ENCODE data around the gene RAB10. TPM values are rescaled to one million over a fixed set of nuclear protein-coding genes. Genes with fewer than 3 reads are reported as not detected.
"Not testable (repeated sequence)": the region's sequence is repeated elsewhere in the genome, so short reads cannot be mapped to it uniquely, and the experiment has no call there.

Gene RAB10
- total and polyA plus RNA-seq, 4 donors: 37.6 to 149 (median 85.2) TPM

DNA sequence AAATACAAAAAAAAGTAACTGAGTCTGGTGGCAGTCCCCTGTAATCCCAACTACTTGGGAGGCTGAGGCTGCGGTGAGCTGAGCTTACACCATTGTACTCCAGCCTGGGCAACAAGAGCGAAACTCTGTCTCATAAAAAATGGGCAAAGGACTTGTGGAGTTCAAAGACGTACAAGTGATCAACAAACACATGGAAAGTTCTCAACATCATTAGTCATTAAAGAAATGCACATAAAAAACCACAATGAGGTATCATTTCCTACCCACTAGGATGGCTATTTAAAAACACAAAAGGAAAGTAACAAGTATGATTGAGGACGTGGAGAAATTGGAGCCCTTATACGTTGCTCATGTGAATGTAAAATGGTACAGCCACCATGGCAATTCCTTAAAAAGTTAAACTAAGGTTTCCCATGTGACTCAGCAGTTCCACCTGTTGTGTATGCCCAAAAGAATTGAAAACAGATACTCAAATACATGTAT is 52.3 kb downstream of the RAB10 start:
- Histone ChIP-seq H3K36me3 (ENCODE audit: control insufficient read depth in 4 of 4, insufficient read depth in 4 of 4, low read length in 4 of 4) (peaks cover 0 to 5% (median 2%) of the 10 kb centered on the region in 4 donors), H3K9me3 (ENCODE audit: control insufficient read depth in 4 of 4, insufficient read depth in 3 of 4, low read length in 3 of 4) (peaks cover 0 to 6% (median 0%) of the 10 kb centered on the region in 4 donors), H3K27ac (ENCODE audit: low read depth in 1 of 2, low read length in 1 of 2) (no peak overlapping the region), H3K27me3 (ENCODE audit: control insufficient read depth in 3 of 3, insufficient read depth in 3 of 3, low read length in 2 of 3) (no peaks in the 10 kb centered on the region), H3K4me1 (ENCODE audit: control insufficient read depth in 5 of 5, insufficient read depth in 5 of 5, low read length in 5 of 5) (peaks cover 0 to 4% (median 0%) of the 10 kb centered on the region in 5 donors), H3K4me3 (no peak overlapping the region), H3K9ac (ENCODE audit: insufficient read depth in 1 of 2, low read length in 2 of 2) (no peak overlapping the region)
- ATAC-seq (ENCODE audit: insufficient read depth, low FRiP score) (no peak), DNase-seq (no peak)
- TF ChIP-seq, protein P1, sequence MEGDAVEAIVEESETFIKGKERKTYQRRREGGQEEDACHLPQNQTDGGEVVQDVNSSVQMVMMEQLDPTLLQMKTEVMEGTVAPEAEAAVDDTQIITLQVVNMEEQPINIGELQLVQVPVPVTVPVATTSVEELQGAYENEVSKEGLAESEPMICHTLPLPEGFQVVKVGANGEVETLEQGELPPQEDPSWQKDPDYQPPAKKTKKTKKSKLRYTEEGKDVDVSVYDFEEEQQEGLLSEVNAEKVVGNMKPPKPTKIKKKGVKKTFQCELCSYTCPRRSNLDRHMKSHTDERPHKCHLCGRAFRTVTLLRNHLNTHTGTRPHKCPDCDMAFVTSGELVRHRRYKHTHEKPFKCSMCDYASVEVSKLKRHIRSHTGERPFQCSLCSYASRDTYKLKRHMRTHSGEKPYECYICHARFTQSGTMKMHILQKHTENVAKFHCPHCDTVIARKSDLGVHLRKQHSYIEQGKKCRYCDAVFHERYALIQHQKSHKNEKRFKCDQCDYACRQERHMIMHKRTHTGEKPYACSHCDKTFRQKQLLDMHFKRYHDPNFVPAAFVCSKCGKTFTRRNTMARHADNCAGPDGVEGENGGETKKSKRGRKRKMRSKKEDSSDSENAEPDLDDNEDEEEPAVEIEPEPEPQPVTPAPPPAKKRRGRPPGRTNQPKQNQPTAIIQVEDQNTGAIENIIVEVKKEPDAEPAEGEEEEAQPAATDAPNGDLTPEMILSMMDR (IDR thresholded peaks at IDR 0.05; ENCODE audit: control extremely low read depth, extremely low read depth): no peak
- 63 to 71% methylated on average over 5 of the region's 5 CpGs for WGBS, 2 donors

DNA sequence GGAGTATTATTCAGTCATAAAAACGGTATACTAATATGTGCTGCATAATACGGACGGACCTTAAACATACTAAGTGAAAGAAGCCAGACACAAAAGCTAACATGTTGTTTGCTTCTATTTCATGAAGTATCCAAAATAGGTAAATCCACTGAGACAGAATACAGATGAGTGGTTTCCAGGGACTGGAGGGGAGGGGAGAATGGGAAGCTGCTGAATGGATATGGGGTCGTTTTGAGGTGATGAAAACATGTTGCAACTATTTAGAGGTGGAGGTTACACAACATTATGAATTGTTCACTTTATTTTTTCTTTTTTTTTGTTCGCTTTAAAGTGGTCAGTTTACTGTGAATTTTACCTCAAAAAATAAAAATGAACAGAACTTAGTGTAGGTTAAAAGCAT is 52.9 kb downstream of the RAB10 start:
- no peak overlapping the region for H3K9ac ChIP-seq (ENCODE audit: insufficient read depth in 1 of 2, low read length in 2 of 2)
- DNase-seq: no peak
- no peak for ATAC-seq (ENCODE audit: insufficient read depth, low FRiP score)
- peaks cover 0 to 5% (median 0%) of the 10 kb centered on the region in 5 donors for H3K4me1 ChIP-seq (ENCODE audit: control insufficient read depth in 5 of 5, insufficient read depth in 5 of 5, low read length in 5 of 5)
- H3K9me3 ChIP-seq (ENCODE audit: control insufficient read depth in 4 of 4, insufficient read depth in 3 of 4, low read length in 3 of 4): peaks cover 0 to 6% (median 0%) of the 10 kb centered on the region in 4 donors
- TF ChIP-seq, protein P1 (IDR thresholded peaks at IDR 0.05; ENCODE audit: control extremely low read depth, extremely low read depth): no peak
- H3K4me3 ChIP-seq: no peak overlapping the region
- 70 to 78% methylated on average over 5 of the region's 5 CpGs for WGBS, 2 donors
- peaks cover 0 to 5% (median 2%) of the 10 kb centered on the region in 4 donors for H3K36me3 ChIP-seq (ENCODE audit: control insufficient read depth in 4 of 4, insufficient read depth in 4 of 4, low read length in 4 of 4)
- no peak overlapping the region for H3K27ac ChIP-seq (ENCODE audit: low read depth in 1 of 2, low read length in 1 of 2)
- H3K27me3 ChIP-seq (ENCODE audit: control insufficient read depth in 3 of 3, insufficient read depth in 3 of 3, low read length in 2 of 3): no peaks in the 10 kb centered on the region

DNA sequence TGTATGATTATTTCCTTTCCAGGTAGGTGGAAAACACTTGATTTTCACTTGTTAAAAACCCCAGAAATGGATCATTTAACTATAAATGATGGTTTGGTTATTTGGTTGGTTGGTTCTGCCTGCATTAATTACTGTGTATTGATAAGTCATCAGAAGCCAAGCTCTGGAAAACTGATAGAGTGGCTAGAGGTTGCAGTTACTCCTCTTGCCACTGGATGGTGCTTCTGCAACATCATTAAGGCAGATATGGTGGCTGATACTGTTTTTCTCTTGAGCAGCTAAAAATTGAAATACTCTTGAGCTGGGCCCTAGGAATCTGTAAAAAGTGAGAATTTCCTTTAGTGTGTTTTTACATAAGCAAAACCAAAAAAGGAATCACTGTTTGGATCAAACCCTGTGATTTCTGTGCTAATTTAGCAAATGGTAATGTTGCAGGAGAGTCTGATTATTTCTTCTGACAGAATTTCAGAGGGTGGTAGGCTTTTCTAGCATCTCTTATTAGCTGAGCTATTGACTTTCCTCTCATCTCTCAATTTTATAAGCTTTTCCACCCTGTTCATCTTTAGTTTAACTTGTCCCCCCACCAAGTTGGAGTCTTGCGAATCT is 54.3 kb downstream of the RAB10 start:
- TF ChIP-seq, protein P1 (IDR thresholded peaks at IDR 0.05; ENCODE audit: control extremely low read depth, extremely low read depth): peak; percentile 58
- ATAC-seq (ENCODE audit: insufficient read depth, low FRiP score) (no peak), DNase-seq (peak in 2 of 3 donors; percentile 18 to 39)
- H3K27me3 ChIP-seq (ENCODE audit: control insufficient read depth in 3 of 3, insufficient read depth in 3 of 3, low read length in 2 of 3): no peaks in the 10 kb centered on the region
- H3K27ac ChIP-seq (ENCODE audit: low read depth in 1 of 2, low read length in 1 of 2): no peak overlapping the region
- WGBS, 2 donors: 93 to 100% methylated on average over 1 of the region's 1 CpG
- H3K4me3 ChIP-seq: no peak overlapping the region
- peaks cover 0 to 5% (median 2%) of the 10 kb centered on the region in 4 donors for H3K36me3 ChIP-seq (ENCODE audit: control insufficient read depth in 4 of 4, insufficient read depth in 4 of 4, low read length in 4 of 4)
- H3K9me3 ChIP-seq (ENCODE audit: control insufficient read depth in 4 of 4, insufficient read depth in 3 of 4, low read length in 3 of 4): peaks cover 0 to 6% (median 0%) of the 10 kb centered on the region in 4 donors
- no peak overlapping the region for H3K9ac ChIP-seq (ENCODE audit: insufficient read depth in 1 of 2, low read length in 2 of 2)
- peaks cover 0 to 5% (median 0%) of the 10 kb centered on the region in 5 donors for H3K4me1 ChIP-seq (ENCODE audit: control insufficient read depth in 5 of 5, insufficient read depth in 5 of 5, low read length in 5 of 5)

DNA sequence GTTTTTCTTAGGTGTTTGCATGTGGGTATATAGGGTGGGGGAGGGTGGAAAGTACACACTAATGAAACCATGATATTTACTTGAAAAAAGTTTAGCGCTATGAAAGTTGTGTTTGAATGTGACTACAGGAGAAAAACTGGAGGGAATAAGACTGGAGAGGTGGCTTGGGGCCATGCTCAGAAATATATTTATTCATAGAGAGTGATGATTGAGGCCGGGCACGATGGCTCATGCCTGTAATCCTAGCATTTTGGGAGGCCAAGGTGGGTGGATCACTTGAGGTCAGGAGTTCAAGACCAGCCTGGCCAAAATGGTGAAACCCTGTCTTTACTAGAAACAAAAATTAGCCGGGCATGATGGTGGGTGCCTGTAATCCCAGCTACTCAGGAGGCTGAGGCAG is 55.0 kb downstream of the RAB10 start:
- not testable (repeated sequence) for H3K9me3 ChIP-seq (ENCODE audit: control insufficient read depth in 4 of 4, insufficient read depth in 3 of 4, low read length in 3 of 4); H3K27ac ChIP-seq (ENCODE audit: low read depth in 1 of 2, low read length in 1 of 2); ATAC-seq (ENCODE audit: insufficient read depth, low FRiP score); H3K4me3 ChIP-seq; H3K27me3 ChIP-seq (ENCODE audit: control insufficient read depth in 3 of 3, insufficient read depth in 3 of 3, low read length in 2 of 3); H3K36me3 ChIP-seq (ENCODE audit: control insufficient read depth in 4 of 4, insufficient read depth in 4 of 4, low read length in 4 of 4); H3K4me1 ChIP-seq (ENCODE audit: control insufficient read depth in 5 of 5, insufficient read depth in 5 of 5, low read length in 5 of 5); H3K9ac ChIP-seq (ENCODE audit: insufficient read depth in 1 of 2, low read length in 2 of 2); DNase-seq
- 93% methylated on average over 4 of the region's 4 CpGs for WGBS, 2 donors
